ENCODE data around the gene ADRB1.

Gene ADRB1

DNA sequence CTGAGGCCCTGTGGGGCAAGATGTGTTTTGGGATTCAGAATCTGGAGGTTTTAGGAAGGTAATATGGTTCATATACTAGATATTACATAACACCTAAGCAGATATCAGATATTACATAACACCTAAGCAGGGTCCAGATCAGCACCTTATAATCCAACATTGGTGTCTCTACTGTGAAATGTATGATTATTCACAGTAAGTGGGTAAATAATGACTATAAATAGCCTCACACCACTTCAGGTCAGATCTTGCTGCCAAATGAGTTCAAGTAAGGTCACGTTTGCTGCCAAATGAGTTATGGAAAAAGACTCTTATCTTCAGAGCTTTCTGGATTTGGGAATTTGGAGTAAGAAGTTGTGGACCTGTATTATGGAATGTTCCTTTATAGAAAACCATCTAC lies 14.6 kb downstream of the ADRB1 start:
- no peak for DNase-seq

DNA sequence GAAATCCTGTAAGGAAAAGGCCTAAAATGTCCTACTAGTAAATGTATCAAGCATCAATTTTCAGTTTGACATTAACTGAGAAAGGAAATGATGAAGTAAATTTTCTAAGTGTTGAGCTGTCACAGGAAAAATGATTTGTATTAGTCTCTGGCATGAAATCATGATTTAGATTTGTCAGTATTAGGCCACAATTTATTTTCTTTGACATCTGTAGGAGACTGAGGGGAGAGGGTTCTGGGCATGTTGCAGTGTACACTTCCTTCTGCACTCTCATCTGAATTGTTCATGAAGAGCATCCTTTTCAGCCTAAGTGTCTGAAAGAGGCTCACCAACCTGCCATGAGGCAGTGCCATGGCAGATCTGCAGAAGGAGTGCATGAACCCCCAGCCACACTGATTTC lies 15.9 kb downstream of the ADRB1 start:
- no peak for DNase-seq

DNA sequence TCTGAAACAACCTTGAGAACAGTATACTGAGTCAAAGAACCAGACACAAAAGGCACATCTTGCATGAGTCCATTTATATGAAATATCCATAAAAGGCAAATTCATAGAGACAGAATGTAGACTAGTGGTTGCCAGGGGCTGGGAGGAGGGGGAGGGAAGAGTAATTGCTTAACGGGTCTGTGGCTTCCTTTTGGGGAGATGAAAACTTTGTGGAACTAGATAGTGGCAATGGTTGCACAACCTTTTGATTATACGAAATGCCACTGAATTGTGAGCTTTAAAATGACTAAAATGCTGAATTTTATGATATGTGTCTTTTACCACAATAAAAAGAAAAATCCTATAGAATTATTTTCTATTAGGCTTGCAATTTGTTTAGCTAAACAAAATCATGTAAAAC lies 16.8 kb downstream of the ADRB1 start:
- DNase-seq, result no peak

DNA sequence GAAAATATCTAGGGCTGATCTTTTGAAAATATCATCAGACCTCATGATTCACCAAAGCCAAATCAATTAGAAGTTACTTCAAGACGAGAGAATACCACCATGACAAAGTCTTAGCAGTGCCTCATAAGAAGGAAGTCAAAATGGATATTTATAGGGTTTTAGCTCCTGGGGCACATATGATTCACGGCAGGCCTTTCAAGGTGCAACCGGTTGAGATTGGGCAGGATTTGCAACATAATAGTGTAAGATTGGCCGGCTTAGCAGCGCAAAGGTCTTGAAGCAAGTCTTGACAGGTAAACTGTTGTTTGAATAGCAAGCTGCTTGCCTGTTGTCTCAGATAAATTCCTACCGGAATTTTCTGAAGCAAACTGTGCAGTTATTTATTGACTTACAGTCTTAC lies 17.5 kb downstream of the ADRB1 start:
- DNase-seq, result no peak

DNA sequence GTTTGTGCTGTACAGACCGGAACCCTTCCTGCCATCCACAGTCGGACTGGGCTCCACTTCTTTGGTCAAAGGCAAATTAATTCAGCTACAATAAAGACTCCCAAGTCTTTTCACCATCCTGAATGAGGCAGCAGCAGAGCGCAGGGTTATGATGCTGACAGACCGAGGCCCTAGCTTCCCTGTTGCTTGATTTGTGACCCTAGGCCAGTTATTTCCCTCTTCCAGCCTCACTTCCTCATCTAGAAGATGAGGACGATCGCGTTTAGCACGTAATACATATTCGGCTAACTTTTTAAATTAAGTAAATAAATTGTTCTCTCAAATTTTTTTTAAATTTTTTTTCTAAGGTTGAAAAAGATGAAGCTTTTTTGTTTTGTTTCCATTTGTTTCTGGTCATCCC lies 18.1 kb downstream of the ADRB1 start:
- no peak for DNase-seq

GRCh38 chr10:114064151-114065048 lies 20.7 kb downstream of the ADRB1 start:
- no peak for DNase-seq

- DNase-seq, result no peak
These were observed 21.4 kb downstream of the ADRB1 start for GRCh38 chr10:114065049-114065435.

GRCh38 chr10:114068054-114068707 lies 24.5 kb downstream of the ADRB1 start:
- no peak for DNase-seq

DNA sequence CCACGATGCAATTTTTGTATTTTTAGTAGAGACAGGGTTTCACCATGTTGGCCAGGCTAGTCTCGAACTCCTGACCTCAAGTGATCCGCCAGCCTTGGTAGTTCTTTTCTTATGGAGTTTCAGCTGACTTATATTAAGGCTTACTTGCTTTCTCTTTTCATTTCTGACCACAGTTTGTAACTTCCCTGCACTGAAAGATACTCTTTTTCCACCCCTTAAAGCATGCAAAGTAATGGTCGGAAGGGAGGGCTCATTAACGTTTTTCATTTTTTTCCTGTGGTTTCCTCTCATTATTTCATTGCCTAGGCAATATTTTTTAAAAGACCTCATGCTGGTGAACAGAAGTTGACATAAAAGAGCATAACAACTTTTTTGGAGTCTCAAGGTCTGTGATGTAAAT lies 27.0 kb downstream of the ADRB1 start:
- DNase-seq, result no peak

DNA sequence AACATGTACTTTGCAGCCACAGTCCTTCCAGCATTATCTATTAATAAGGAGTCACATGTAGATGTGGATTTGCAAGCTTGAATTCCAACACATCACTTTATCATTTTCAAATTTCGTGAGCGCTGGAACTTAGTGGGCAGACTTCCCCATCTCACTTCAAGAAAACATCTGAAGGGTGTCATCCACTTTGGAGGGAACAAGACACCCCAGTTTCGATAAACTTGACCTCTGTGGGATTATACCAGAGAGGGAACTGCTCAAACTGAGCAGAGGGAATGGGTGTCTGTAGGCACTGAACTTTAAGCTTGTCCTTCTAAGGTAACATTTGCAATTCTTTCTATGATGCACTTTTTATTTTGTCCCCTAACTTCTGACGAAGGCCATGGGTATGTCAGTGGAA lies 27.5 kb downstream of the ADRB1 start:
- DNase-seq, result no peak

GRCh38 chr10:114073395-114074186 lies 29.9 kb downstream of the ADRB1 start:
- no peak for DNase-seq

DNA sequence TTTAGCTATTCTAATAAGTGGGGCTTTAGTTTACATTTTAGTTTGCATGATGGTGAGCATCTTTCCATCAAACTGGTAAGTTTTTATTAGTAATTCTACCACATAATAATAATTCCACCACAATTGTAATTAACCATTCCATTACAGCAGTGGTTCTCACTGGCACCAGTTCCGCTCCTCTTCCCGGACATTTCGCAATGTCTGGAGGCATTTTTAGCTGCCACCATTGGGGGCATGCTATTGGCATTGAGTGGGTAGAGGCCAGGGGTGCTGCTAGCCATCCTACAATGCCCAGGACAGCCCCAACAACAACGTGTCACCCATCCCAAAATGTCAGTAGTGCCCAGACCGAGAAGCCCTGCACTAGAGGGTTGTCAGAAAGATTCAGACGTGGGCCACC lies 31.4 kb downstream of the ADRB1 start:
- no peak for DNase-seq

DNA sequence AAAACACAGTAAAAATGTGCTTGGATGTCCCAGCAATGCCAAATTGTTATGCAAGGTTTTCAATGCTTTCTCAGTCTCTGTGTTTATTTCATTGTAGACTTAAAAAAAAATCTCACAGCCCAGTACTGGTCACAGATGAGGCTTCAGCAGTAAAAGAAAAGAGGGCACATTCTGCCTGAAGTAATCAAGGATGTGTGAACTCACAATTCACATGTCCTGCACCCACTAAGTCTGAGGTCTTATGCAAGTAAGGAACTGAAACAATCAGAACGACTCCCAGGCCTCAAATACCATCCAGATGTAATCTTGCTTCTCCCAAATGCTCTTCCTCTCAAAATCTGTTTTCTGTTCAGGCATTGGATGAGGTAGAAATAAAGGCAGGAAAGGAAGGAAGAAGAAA lies 33.7 kb downstream of the ADRB1 start:
- DNase-seq, result no peak

- DNase-seq, result no peak
These were observed 34.2 kb downstream of the ADRB1 start for GRCh38 chr10:114077815-114078219.

DNA sequence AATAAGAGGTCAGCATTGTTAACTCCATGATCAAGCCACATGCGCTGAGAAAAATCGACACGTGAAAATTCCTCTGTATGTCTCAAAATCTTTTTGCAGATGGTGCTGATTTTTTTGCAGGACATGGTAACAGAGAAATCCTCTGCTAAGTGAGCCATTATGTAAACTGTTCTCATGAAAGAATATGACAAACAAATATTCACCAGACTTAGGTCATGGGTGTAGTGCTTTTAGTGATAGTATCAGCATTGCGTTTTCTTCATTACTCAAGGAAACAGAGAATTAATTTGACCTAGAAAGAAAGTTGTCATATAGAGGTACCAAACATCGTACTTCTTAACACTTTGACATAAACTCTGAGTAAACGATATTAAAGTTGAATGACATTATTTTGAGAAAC lies 34.7 kb downstream of the ADRB1 start:
- DNase-seq, result no peak

- no peak for DNase-seq
These were observed 35.8 kb downstream of the ADRB1 start for GRCh38 chr10:114079421-114079820.

DNA sequence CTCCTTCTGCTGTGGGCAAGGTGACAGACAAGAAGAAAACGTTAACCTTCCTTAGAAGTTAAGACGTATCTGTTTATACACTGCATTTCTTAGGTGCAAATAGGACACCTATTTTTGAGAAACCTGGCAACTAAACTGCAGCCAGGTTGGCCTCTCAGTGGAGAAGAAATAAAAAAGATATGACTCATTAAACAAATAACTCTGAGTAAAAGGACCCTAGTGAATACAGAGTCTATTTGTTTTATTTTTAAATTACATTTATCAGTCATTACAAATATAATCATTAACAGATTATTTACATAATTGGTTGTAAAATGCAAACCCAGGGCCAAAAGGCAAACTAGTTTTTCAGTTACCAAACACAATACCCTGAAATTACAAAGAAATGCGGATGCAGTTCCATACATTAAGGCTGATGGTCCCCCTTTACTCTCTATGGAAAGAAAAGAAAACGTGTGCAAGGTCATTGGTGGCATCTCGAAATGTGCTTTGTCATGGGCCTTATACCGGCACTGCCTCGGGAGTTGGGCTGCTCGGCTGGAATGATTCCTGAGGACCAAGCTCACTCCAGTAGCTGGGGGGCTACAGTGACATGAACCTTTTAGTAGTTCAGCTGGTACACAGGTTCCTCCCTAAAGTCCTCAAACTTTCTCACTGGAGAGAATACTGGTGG lies 38.4 kb downstream of the ADRB1 start:
- DNase-seq, result no peak

DNA sequence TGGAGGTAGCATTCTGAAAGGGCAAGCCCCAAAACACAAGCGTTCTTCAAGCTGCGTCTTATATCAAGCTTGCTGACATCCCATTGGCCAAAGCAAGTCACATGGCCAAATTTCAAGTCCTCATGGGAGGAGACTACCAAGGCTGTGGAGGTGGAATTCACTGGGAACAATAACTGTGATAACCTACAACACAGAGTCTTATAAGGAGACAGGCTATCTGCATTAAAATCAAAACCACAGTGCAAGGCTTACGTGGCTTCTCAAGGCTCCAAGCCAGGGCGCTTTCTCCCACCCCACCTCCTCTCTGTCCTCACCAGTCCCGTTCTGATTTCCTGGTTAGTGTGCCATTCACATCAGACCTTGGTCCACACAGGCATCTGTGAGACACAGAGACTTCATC lies 39.4 kb downstream of the ADRB1 start:
- DNase-seq, result peak; percentile 16

- peak; percentile 23 for DNase-seq
These were observed 40.5 kb downstream of the ADRB1 start for GRCh38 chr10:114084215-114084614.

GRCh38 chr10:114087255-114087654 lies 43.6 kb downstream of the ADRB1 start:
- DNase-seq, result no peak

DNA sequence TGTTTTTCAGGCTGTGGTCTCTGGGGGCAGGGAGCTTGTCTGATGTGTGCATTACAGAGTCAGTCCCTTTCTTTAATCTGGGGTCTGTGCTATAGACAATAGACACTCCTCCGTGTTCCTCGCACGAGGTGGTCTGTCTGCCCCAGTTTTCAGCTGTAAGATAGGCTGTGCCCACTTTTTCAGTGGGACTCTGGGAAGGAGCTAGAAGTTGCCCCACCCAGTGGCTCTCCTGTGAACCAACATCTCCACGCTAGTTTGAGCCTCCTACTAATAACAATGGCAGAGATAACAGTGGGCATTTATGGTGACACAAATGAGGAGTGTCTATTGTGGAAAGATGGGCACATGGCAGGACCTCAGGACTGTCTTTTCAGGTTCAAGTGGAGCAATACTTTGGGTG lies 44.0 kb downstream of the ADRB1 start:
- no peak for DNase-seq

- no peak for DNase-seq
These were observed 51.1 kb downstream of the ADRB1 start for GRCh38 chr10:114094795-114095194.
